H9 (cell line): ENCODE results near the gene KRT27. TPM values are rescaled to one million over a fixed set of nuclear protein-coding genes. Genes with fewer than 3 reads are reported as not detected.

ENCODE experiments used
- DNase-seq: peaks from one replicate; pipeline ENCODE4 v3.0.0-alpha.2; 2017
- H2AFZ ChIP-seq: one replicate; pipeline ENCODE4 v1.6.1; 2013; ENCODE audit warnings: mild to moderate bottlenecking, low read length, control low read depth, moderate library complexity
- H2AK5ac ChIP-seq: 2 replicates; pipeline ENCODE4 v1.6.1; 2013; ENCODE audit warnings: low read length, control low read depth, mixed read lengths; ENCODE audit not compliant: insufficient read length
- H2BK120ac ChIP-seq: one replicate; pipeline ENCODE4 v1.6.1; 2013; ENCODE audit warnings: low read depth, mild to moderate bottlenecking, low read length, control low read depth, inconsistent platforms; ENCODE audit not compliant: poor library complexity, severe bottlenecking
- H2BK12ac ChIP-seq: 2 replicates; pipeline ENCODE4 v1.6.1; 2013; ENCODE audit warnings: low read length, control low read depth, mixed read lengths, low read depth; ENCODE audit not compliant: insufficient read length
- H2BK15ac ChIP-seq: 2 replicates; pipeline ENCODE4 v1.6.1; 2013; ENCODE audit warnings: low read depth, low read length, control low read depth
- H2BK20ac ChIP-seq: one replicate; pipeline ENCODE4 v1.6.1; 2013; ENCODE audit warnings: low read depth, mild to moderate bottlenecking, low read length, control low read depth, inconsistent platforms; ENCODE audit not compliant: poor library complexity, severe bottlenecking
- H2BK5ac ChIP-seq: 2 replicates; pipeline ENCODE4 v1.6.1; 2013; ENCODE audit warnings: low read length, control low read depth, mixed read lengths; ENCODE audit not compliant: insufficient read length
- H3K14ac ChIP-seq: 2 replicates; pipeline ENCODE4 v1.6.1; 2013; ENCODE audit warnings: low read length, control low read depth; ENCODE audit not compliant: insufficient read depth
- H3K18ac ChIP-seq: 2 replicates; pipeline ENCODE4 v1.6.1; 2013; ENCODE audit warnings: low read depth, mild to moderate bottlenecking, mixed read lengths, low read length, control low read depth; ENCODE audit not compliant: insufficient read length
- H3K23ac ChIP-seq: 2 replicates; pipeline ENCODE4 v1.6.1; 2013; ENCODE audit warnings: low read length, control low read depth, mixed read lengths, low read depth; ENCODE audit not compliant: insufficient read length
- H3K23me2 ChIP-seq: 2 replicates; pipeline ENCODE4 v1.6.1; 2013; ENCODE audit warnings: low read depth, mild to moderate bottlenecking, mixed read lengths, low read length, control low read depth; ENCODE audit not compliant: insufficient read length, poor library complexity, severe bottlenecking
- H3K27ac ChIP-seq: 2 replicates; pipeline ENCODE4 v1.5.1; 2013; ENCODE audit warnings: low read length, control low read depth, mixed read lengths, low read depth; ENCODE audit not compliant: insufficient read length
- H3K27me3 ChIP-seq: 2 replicates; pipeline ENCODE4 v1.6.1; 2013; ENCODE audit warnings: low read length, control low read depth, inconsistent platforms; ENCODE audit not compliant: insufficient read depth
- H3K4ac ChIP-seq: 2 replicates; pipeline ENCODE4 v1.6.1; 2013; ENCODE audit warnings: low read depth, mild to moderate bottlenecking, control low read depth, inconsistent platforms, low read length, moderate library complexity
- H3K4me1 ChIP-seq: 2 replicates; pipeline ENCODE4 v1.6.1; 2013; ENCODE audit warnings: low read length, control low read depth, inconsistent platforms; ENCODE audit not compliant: insufficient read depth
- H3K4me2 ChIP-seq: 2 replicates; pipeline ENCODE4 v1.6.1; 2013; ENCODE audit warnings: low read length, control low read depth, mixed read lengths; ENCODE audit not compliant: insufficient read length, insufficient read depth
- H3K56ac ChIP-seq: 2 replicates; pipeline ENCODE4 v1.6.1; 2013; ENCODE audit warnings: low read depth, mild to moderate bottlenecking, mixed read lengths, low read length, control low read depth; ENCODE audit not compliant: insufficient read length
- H3K79me1 ChIP-seq: 2 replicates; pipeline ENCODE4 v1.6.1; 2013; ENCODE audit warnings: low read depth, mild to moderate bottlenecking, moderate library complexity, low read length, control low read depth, inconsistent platforms; ENCODE audit not compliant: insufficient read depth, poor library complexity, severe bottlenecking
- H3K79me2 ChIP-seq: 2 replicates; pipeline ENCODE4 v1.6.1; 2013; ENCODE audit warnings: low read length, control low read depth, inconsistent platforms; ENCODE audit not compliant: insufficient read depth
- H3K9ac ChIP-seq: 2 replicates; pipeline ENCODE4 v1.6.1; 2013; ENCODE audit warnings: low read length, control low read depth, mixed read lengths; ENCODE audit not compliant: insufficient read length; ENCODE audit errors: extremely low read depth
- H3K9me3 ChIP-seq: one replicate; pipeline ENCODE4 v1.6.1; 2013; ENCODE audit warnings: low read depth, low read length, inconsistent platforms; ENCODE audit not compliant: control insufficient read depth
- H3T11ph ChIP-seq: one replicate; pipeline ENCODE4 v1.6.1; 2013; ENCODE audit warnings: mild to moderate bottlenecking, low read length, control low read depth, inconsistent platforms
- H4K20me1 ChIP-seq: one replicate; pipeline ENCODE4 v1.6.1; 2013; ENCODE audit not compliant: control insufficient read depth, insufficient read length, insufficient read depth
- H4K5ac ChIP-seq: 2 replicates; pipeline ENCODE4 v1.6.1; 2013; ENCODE audit warnings: low read depth, mild to moderate bottlenecking, mixed read lengths, low read length, control low read depth; ENCODE audit not compliant: insufficient read length
- H4K8ac ChIP-seq: replicated peaks from 2 replicates; pipeline ENCODE4 v1.6.1; 2013; ENCODE audit warnings: low read length, control low read depth, mixed read lengths, low read depth; ENCODE audit not compliant: insufficient read length
- H4K91ac ChIP-seq: 2 replicates; pipeline ENCODE4 v1.6.1; 2013; ENCODE audit warnings: low read depth, mild to moderate bottlenecking, moderate library complexity, mixed read lengths, low read length, control low read depth; ENCODE audit not compliant: insufficient read length
- H3K27ac Mint-ChIP-seq, 3 experiments: 2 replicates in 2 of 3; 3 replicates in 1 of 3; pipeline ENCODE4 v1.8.0; 2020 to 2021; ENCODE audit warnings: mixed read lengths in 3 of 3, mild to moderate bottlenecking in 1 of 3, moderate library complexity in 1 of 3
- H3K27me3 Mint-ChIP-seq: 2 replicates; pipeline ENCODE4 v1.8.0; 2021; ENCODE audit warnings: low read depth, mild to moderate bottlenecking, moderate library complexity, mixed read lengths
- H3K36me3 Mint-ChIP-seq, 3 experiments: 2 replicates in 2 of 3; 3 replicates in 1 of 3; pipeline ENCODE4 v1.8.0; 2020 to 2021; ENCODE audit warnings: low read depth in 3 of 3, mixed read lengths in 3 of 3; ENCODE audit not compliant: insufficient read depth in 1 of 3
- H3K4me1 Mint-ChIP-seq, 2 experiments: 2 replicates each; pipeline ENCODE4 v1.8.0; 2020; ENCODE audit warnings: mixed read lengths in 2 of 2
- H3K4me3 Mint-ChIP-seq, 2 experiments: 2 replicates in 1 of 2; 3 replicates in 1 of 2; pipeline ENCODE4 v1.8.0; 2020 to 2021; ENCODE audit warnings: mild to moderate bottlenecking in 2 of 2, mixed read lengths in 2 of 2, moderate library complexity in 1 of 2
- H3K9me3 Mint-ChIP-seq, 2 experiments: 2 replicates in 1 of 2; 3 replicates in 1 of 2; pipeline ENCODE4 v1.8.0; 2020; ENCODE audit warnings: mild to moderate bottlenecking in 2 of 2, mixed read lengths in 2 of 2, moderate library complexity in 1 of 2
- WGBS: extraction: QIAGEN DNeasy Blood & Tissue Kit; methylation state at CpG from one replicate; pipeline ENCODE4 v1.1.7; 2013; ENCODE audit warnings: missing lambda C conversion rate, low lambda C conversion rate, mixed read lengths; ENCODE audit not compliant: insufficient read length; ENCODE audit errors: extremely low coverage; 5-methylcytosine and 5-hydroxymethylcytosine counted together
- total RNA-seq: library from RNA; stranded (reverse); gene quantifications from 2 replicates; pipeline ENCODE4 v1.2.1, GENCODE V29; 2021
- TF ChIP-seq, protein P1 (sequence below): fragments of 200-600 bp; sonication (generic); conservative IDR thresholded peaks from 3 replicates; pipeline ENCODE4 v1.8.0; 2021; ENCODE audit warnings: antibody characterized with exemption, mild to moderate bottlenecking

The KRT27 gene
- total RNA-seq, 1 experiment from 2014 or later = not detected

DNA sequence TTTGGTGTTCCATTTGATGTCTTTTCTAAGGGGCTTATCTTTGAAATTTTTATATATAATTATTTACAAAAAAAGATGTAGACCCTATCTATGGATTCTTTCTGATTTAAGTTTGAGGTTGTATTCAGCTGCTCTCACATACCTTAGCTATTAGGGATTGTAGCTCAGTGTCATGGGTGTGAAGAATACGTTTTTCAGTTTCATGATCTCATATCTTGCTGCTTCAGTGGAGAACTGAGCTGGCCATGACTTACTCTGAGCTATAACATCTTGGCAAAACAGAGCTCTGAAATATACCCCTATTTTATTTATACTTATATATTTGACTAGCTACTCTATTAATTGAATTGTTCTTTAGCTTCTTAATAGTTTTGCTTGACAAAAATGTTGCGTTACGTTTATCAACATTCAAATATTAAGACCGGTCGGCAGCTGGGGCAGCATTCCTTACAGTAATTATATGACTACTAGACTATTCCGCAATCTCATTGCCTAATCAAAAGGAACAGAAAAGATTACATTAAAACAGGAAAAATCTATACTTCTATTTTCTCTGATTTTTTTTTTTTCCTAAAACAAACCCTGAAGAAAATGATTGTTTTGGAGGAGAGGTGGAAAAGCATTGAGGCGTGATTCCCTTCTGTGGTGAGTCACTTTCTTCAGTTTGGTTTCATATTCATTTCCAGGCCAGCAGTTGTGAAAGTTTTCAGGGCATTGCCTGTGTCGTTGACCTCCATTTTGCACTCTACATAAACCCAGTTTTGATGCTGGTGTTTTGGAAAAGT is 54.7 kb downstream of the KRT27 start:
- H3K4me2 ChIP-seq = no peak overlapping the region
- no peak overlapping the region for H2BK120ac ChIP-seq
- H4K91ac ChIP-seq = no peak overlapping the region
- no peak overlapping the region for H3K9ac ChIP-seq
- no peak overlapping the region for H4K5ac ChIP-seq
- H3K4me3 Mint-ChIP-seq = no peak overlapping the region
- no peak overlapping the region for H4K8ac ChIP-seq
- no peaks in the 10 kb centered on the region for H3K4me1 ChIP-seq
- no peak overlapping the region for H3K14ac ChIP-seq
- no peaks in the 10 kb centered on the region for H3K9me3 ChIP-seq
- H2AFZ ChIP-seq = no peak overlapping the region
- H2BK20ac ChIP-seq = no peak overlapping the region
- no peaks in the 10 kb centered on the region for H3K23me2 ChIP-seq
- no peak overlapping the region for H3K23ac ChIP-seq
- H3K56ac ChIP-seq = no peak overlapping the region
- no peak overlapping the region for H3K4ac ChIP-seq
- no CpG with 5 or more reads among the region's 8 CpGs for WGBS
- H3K27me3 ChIP-seq = no peaks in the 10 kb centered on the region
- TF ChIP-seq, protein P1, sequence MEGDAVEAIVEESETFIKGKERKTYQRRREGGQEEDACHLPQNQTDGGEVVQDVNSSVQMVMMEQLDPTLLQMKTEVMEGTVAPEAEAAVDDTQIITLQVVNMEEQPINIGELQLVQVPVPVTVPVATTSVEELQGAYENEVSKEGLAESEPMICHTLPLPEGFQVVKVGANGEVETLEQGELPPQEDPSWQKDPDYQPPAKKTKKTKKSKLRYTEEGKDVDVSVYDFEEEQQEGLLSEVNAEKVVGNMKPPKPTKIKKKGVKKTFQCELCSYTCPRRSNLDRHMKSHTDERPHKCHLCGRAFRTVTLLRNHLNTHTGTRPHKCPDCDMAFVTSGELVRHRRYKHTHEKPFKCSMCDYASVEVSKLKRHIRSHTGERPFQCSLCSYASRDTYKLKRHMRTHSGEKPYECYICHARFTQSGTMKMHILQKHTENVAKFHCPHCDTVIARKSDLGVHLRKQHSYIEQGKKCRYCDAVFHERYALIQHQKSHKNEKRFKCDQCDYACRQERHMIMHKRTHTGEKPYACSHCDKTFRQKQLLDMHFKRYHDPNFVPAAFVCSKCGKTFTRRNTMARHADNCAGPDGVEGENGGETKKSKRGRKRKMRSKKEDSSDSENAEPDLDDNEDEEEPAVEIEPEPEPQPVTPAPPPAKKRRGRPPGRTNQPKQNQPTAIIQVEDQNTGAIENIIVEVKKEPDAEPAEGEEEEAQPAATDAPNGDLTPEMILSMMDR = no peak
- H3K79me1 ChIP-seq = no peaks in the 10 kb centered on the region
- H3K4me1 Mint-ChIP-seq = no peaks in the 10 kb centered on the region
- no peaks in the 10 kb centered on the region for H3K36me3 Mint-ChIP-seq
- no peak overlapping the region for H2BK5ac ChIP-seq
- no peaks in the 10 kb centered on the region for H4K20me1 ChIP-seq
- no peak for DNase-seq
- no peak overlapping the region for H2BK12ac ChIP-seq
- no peak overlapping the region for H3K27ac ChIP-seq
- peaks cover 18% of the 10 kb centered on the region for H3K27me3 Mint-ChIP-seq
- H3T11ph ChIP-seq = no peak overlapping the region
- H3K79me2 ChIP-seq = no peaks in the 10 kb centered on the region
- H2BK15ac ChIP-seq = no peak overlapping the region
- H2AK5ac ChIP-seq = no peak overlapping the region
- no peak overlapping the region for H3K27ac Mint-ChIP-seq
- no peaks in the 10 kb centered on the region; a peak in 1 of 5 replicates for H3K9me3 Mint-ChIP-seq
- H3K18ac ChIP-seq = no peak overlapping the region
